H1 (cell line): ENCODE results near the gene SBF1. TPM values are rescaled to one million over a fixed set of nuclear protein-coding genes. Genes with fewer than 3 reads are reported as not detected.

Source experiments
- JUND ChIP-seq: IDR thresholded peaks from 2 replicates; pipeline ENCODE4 v1.6.1; 2011; ENCODE audit warnings: mild to moderate bottlenecking, improper control_type of control experiment, low read length
- POLR2A ChIP-seq, 2 experiments: IDR thresholded peaks; 1 replicate in 1 of 2; 2 replicates in 1 of 2; pipeline ENCODE4 v1.6.1; 2011; ENCODE audit warnings: low read depth in 2 of 2, low read length in 2 of 2, mild to moderate bottlenecking in 2 of 2; ENCODE audit errors: control extremely low read depth in 1 of 2
- SP1 ChIP-seq: IDR thresholded peaks from 2 replicates; pipeline ENCODE4 v1.6.1; 2011; ENCODE audit warnings: low read depth, low read length
- polyA plus RNA-seq, 7 experiments: library from polyadenylated mRNA; depleted of rRNA in 3 of 7; stranded (reverse) in 5 of 7; unstranded in 2 of 7; fragments of >200 nt in 5 of 7; fragments of 200-250 nt in 2 of 7; gene quantifications; 1 replicate in 5 of 7; 2 replicates in 1 of 7; 4 replicates in 1 of 7; pipeline versions ENCODE4 v1.2.1 to v1.2.3, GENCODE V29; 2011 to 2013; ENCODE audit warnings: missing spikeins in 2 of 7, mixed read lengths in 2 of 7
- total RNA-seq: library from RNA; stranded (reverse); fragmentation: NEBNext Ultra II Directional; extraction: Animal tissue kit (Norgen Biotek cat#: 25700); gene quantifications from 2 replicates; pipeline ENCODE4 v1.2.1, GENCODE V29; 2021

The SBF1 gene
- total and polyA plus RNA-seq, 2 of the 8 experiments (the other 6 are each of a cell fraction or from before 2014, with no cell fraction given), result 29.1 to 71.5 TPM

GRCh38 chr22:50422046-50422445, 52.8 kb downstream of the SBF1 start (continued):
- no peak for TF ChIP-seq JUND
- no peak for TF ChIP-seq POLR2A (IDR thresholded peaks at IDR 0.05; ENCODE audit: control extremely low read depth in 1 of 2, low read depth in 2 of 2, low read length in 2 of 2)
- no peak for TF ChIP-seq SP1
